ENCODE results near the gene NXN.

NXN gene

DNA sequence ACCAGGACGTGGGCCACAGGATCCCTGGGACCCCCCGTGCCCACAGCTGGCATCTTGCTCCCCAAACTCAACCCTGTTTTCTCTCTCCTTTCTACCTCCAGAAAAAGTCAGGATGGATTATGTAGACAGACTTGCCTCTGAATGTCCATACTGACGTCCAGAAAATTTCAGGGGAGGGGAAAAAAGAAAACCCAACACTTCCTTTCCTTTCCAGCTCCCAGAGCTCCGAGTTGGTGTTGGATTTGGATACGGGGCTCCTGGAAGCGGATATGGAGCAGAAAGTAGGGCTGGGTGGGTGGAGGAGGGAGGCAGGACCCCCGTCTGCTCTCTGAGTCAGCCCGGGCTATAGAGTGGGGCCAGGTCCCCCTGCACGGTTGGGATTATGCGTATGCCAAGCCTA lies 127.2 kb downstream of the NXN start:
- TF ChIP-seq EZH2phosphoT487 (IDR thresholded peaks at IDR 0.05; ENCODE audit: borderline replicate concordance, low read length) = no peak
- TF ChIP-seq, protein P1, sequence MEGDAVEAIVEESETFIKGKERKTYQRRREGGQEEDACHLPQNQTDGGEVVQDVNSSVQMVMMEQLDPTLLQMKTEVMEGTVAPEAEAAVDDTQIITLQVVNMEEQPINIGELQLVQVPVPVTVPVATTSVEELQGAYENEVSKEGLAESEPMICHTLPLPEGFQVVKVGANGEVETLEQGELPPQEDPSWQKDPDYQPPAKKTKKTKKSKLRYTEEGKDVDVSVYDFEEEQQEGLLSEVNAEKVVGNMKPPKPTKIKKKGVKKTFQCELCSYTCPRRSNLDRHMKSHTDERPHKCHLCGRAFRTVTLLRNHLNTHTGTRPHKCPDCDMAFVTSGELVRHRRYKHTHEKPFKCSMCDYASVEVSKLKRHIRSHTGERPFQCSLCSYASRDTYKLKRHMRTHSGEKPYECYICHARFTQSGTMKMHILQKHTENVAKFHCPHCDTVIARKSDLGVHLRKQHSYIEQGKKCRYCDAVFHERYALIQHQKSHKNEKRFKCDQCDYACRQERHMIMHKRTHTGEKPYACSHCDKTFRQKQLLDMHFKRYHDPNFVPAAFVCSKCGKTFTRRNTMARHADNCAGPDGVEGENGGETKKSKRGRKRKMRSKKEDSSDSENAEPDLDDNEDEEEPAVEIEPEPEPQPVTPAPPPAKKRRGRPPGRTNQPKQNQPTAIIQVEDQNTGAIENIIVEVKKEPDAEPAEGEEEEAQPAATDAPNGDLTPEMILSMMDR (IDR thresholded peaks at IDR 0.05; ENCODE audit: low read depth, low read length, poor library complexity, severe bottlenecking) = no peak
- H3K4me2 ChIP-seq (ENCODE audit: low read length) = no peak overlapping the region
- no peak overlapping the region for H3K4me3 ChIP-seq (ENCODE audit: low read length)
- no peaks in the 10 kb centered on the region for H3K79me2 ChIP-seq (ENCODE audit: control insufficient read depth, low read length)
- H3K27ac ChIP-seq (ENCODE audit: low read depth, low read length) = no peak overlapping the region
- no peaks in the 10 kb centered on the region for H3K27me3 ChIP-seq (ENCODE audit: control insufficient read depth, low read length)
- no peaks in the 10 kb centered on the region for H4K20me1 ChIP-seq (ENCODE audit: control insufficient read depth, insufficient read depth, low read depth, low read length)
- no peaks in the 10 kb centered on the region for H3K9me3 ChIP-seq (ENCODE audit: control insufficient read depth, insufficient read depth, low read length)
- no peaks in the 10 kb centered on the region for H3K4me1 ChIP-seq (ENCODE audit: control insufficient read depth, low read length)
- H3K9me2 ChIP-seq (replicated peaks; ENCODE audit: control insufficient read depth, low read length) = no peaks in the 10 kb centered on the region
- H3F3A ChIP-seq (ENCODE audit: control insufficient read depth, insufficient read depth) = no peaks in the 10 kb centered on the region
- H3K36me3 ChIP-seq (ENCODE audit: control insufficient read depth, low read length) = no peaks in the 10 kb centered on the region

DNA sequence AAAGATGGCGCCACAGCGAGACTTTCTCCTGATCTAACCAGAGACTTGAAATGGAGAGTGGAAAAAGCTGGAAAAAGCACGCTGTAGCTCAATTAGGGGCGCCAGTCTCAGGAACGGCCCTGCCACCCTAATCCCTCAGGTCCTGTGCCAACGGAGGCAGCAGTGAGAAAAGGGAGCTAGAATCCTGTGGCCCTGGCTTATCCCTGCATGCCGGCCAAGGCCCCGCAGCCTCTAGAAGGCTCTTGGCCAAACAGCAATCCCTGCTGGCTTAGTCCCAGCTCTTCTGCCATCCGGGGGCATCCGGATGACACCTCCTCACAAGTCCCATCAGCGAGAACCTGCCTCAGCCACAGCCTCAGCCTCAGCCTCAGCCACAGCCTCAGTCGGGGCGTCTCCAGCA lies 127.7 kb downstream of the NXN start:
- Histone ChIP-seq H3K27me3 (ENCODE audit: control insufficient read depth, low read length) (no peaks in the 10 kb centered on the region), H3K79me2 (ENCODE audit: control insufficient read depth, low read length) (no peaks in the 10 kb centered on the region)

DNA sequence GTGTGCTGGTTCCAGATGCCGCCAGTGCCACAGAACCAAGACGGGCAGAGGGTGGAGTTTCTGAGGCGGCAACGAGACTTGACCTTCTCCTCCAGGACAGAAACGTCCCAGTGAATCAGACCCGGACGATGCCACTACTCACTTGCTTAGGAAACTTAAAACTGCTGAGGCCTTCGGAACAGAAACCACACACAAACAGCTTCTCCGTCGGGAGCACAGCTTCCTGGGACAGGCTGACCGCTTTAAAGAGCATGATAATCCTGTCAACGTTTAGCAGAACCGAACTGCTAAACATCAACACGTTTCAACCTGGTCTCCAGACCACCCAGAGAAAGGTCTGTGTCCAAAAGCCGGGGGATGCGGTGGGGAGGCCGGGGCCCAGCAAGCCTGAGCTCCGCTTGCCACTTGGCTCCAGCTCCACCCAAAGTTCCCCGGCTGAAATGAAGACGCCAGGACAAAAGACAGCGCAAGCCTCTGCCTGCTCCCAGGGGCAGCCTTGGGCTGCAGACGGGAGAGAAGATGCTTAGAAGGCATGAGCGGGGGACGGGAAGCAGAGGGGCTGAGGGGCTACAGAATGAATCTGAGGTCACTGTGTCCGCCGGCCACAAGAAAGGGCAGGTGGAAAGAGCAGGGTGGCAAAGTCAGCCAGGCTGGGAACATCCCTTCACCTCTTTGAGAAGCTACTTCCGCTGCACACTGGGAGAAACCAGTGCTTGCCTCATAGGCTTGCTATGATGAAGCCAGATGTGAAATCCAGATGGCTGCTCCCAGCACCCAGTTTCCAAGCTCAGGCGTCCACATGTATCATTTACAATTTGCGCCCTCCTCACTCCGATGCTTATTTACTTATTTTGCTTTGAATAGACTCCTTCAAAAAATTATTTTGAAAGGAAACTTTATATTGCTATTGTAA lies 128.5 kb downstream of the NXN start:
- H3K36me3 ChIP-seq (ENCODE audit: control insufficient read depth, low read length) = no peaks in the 10 kb centered on the region
- H3K4me1 ChIP-seq (ENCODE audit: control insufficient read depth, low read length) = no peaks in the 10 kb centered on the region
- no peak overlapping the region for H3K4me2 ChIP-seq (ENCODE audit: low read length)
- H3F3A ChIP-seq (ENCODE audit: control insufficient read depth, insufficient read depth) = no peaks in the 10 kb centered on the region
- H4K20me1 ChIP-seq (ENCODE audit: control insufficient read depth, insufficient read depth, low read depth, low read length) = no peaks in the 10 kb centered on the region
- H3K9me3 ChIP-seq (ENCODE audit: control insufficient read depth, insufficient read depth, low read length) = no peaks in the 10 kb centered on the region
- no peak overlapping the region for H3K4me3 ChIP-seq (ENCODE audit: low read length)
- H3K79me2 ChIP-seq (ENCODE audit: control insufficient read depth, low read length) = no peaks in the 10 kb centered on the region
- no peak for TF ChIP-seq EZH2phosphoT487 (IDR thresholded peaks at IDR 0.05; ENCODE audit: borderline replicate concordance, low read length)
- TF ChIP-seq, protein P1 (IDR thresholded peaks at IDR 0.05; ENCODE audit: low read depth, low read length, poor library complexity, severe bottlenecking) = no peak
- H3K9me2 ChIP-seq (replicated peaks; ENCODE audit: control insufficient read depth, low read length) = no peaks in the 10 kb centered on the region
- H3K27me3 ChIP-seq (ENCODE audit: control insufficient read depth, low read length) = no peaks in the 10 kb centered on the region
- H3K27ac ChIP-seq (ENCODE audit: low read depth, low read length) = no peak overlapping the region

More for the DNA sequence above, 127.7 kb downstream of the NXN start:
- H3K4me1 ChIP-seq (ENCODE audit: control insufficient read depth, low read length) = no peaks in the 10 kb centered on the region
- H3K9me3 ChIP-seq (ENCODE audit: control insufficient read depth, insufficient read depth, low read length) = no peaks in the 10 kb centered on the region
- no peaks in the 10 kb centered on the region for H3K36me3 ChIP-seq (ENCODE audit: control insufficient read depth, low read length)
- TF ChIP-seq EZH2phosphoT487 (IDR thresholded peaks at IDR 0.05; ENCODE audit: borderline replicate concordance, low read length) = no peak
- TF ChIP-seq, protein P1 (IDR thresholded peaks at IDR 0.05; ENCODE audit: low read depth, low read length, poor library complexity, severe bottlenecking) = no peak
- no peaks in the 10 kb centered on the region for H3F3A ChIP-seq (ENCODE audit: control insufficient read depth, insufficient read depth)
- no peaks in the 10 kb centered on the region for H3K9me2 ChIP-seq (replicated peaks; ENCODE audit: control insufficient read depth, low read length)
- H3K4me2 ChIP-seq (ENCODE audit: low read length) = no peak overlapping the region
- no peak overlapping the region for H3K4me3 ChIP-seq (ENCODE audit: low read length)
- no peak overlapping the region for H3K27ac ChIP-seq (ENCODE audit: low read depth, low read length)
- H4K20me1 ChIP-seq (ENCODE audit: control insufficient read depth, insufficient read depth, low read depth, low read length) = no peaks in the 10 kb centered on the region
